Heart left ventricle (tissue), 16 donors: Measurements from ENCODE around the gene MEGF8. TPM values are rescaled to one million over a fixed set of nuclear protein-coding genes. Genes with fewer than 3 reads are reported as not detected.

Experiments
- ATAC-seq, 4 donors: fragments of 200-7000 bp; cut with Tn5 transposase; one replicate each; pipeline ENCODE4 v1.9.1; 2020 to 2022; ENCODE audit warnings: moderate library complexity in 4 of 4, mild to moderate bottlenecking in 3 of 4, moderate number of reproducible peaks in 1 of 4
- DNase-seq, 5 donors: peaks; one replicate each; pipeline ENCODE4 v3.0.0-alpha.2; 2020
- H3K27ac ChIP-seq, 12 donors: fragments of 200-600 bp; sonication (generic) in 4 of 12; one replicate each; pipeline versions ENCODE4 v1.5.0 to v1.8.0; 2016 to 2022; ENCODE audit warnings: mild to moderate bottlenecking in 2 of 12
- H3K27me3 ChIP-seq, 9 donors: fragments of 200-600 bp; sonication (generic) in 2 of 9; one replicate each; pipeline versions ENCODE4 v1.5.1 to v1.8.0; 2016 to 2022; ENCODE audit warnings: mild to moderate bottlenecking in 3 of 9
- H3K36me3 ChIP-seq, 9 donors: fragments of 200-600 bp; sonication (generic) in 2 of 9; one replicate each; pipeline versions ENCODE4 v1.5.0 to v1.8.0; 2018 to 2022; ENCODE audit warnings: mild to moderate bottlenecking in 2 of 9
- H3K4me1 ChIP-seq, 12 donors: fragments of 200-600 bp; sonication (generic) in 4 of 12; one replicate each; pipeline versions ENCODE4 v1.5.0 to v1.8.0; 2016 to 2022; ENCODE audit warnings: mild to moderate bottlenecking in 3 of 12
- H3K4me3 ChIP-seq, 12 donors: fragments of 200-600 bp; sonication (generic) in 4 of 12; one replicate each; pipeline versions ENCODE4 v1.5.0 to v1.8.0; 2017 to 2022; ENCODE audit warnings: mild to moderate bottlenecking in 9 of 12, moderate library complexity in 4 of 12
- H3K9me3 ChIP-seq, 12 donors: fragments of 200-600 bp; sonication (generic) in 4 of 12; one replicate each; pipeline versions ENCODE4 v1.5.0 to v1.8.0; 2016 to 2022; ENCODE audit warnings: mild to moderate bottlenecking in 1 of 12
- CTCF ChIP-seq, 12 donors: fragments of 200-600 bp; sonication (generic) in 4 of 12; IDR thresholded peaks; one replicate each; pipeline versions ENCODE4 v1.5.0 to v1.8.0; 2018 to 2022; ENCODE audit warnings: antibody characterized with exemption in 12 of 12, mild to moderate bottlenecking in 5 of 12
- POLR2A ChIP-seq, 2 donors: fragments of 450-650 bp; IDR thresholded peaks; one replicate each; pipeline ENCODE4 v1.6.1; 2017; ENCODE audit warnings: antibody characterized with exemption in 2 of 2, mild to moderate bottlenecking in 2 of 2, moderate library complexity in 2 of 2
- WGBS, 4 donors: extraction: QIAGEN DNeasy Blood & Tissue Kit in 2 of 4; methylation state at CpG; one replicate each; pipeline versions ENCODE4 v1.1.5 to v1.1.7; 2013 to 2018; 5-methylcytosine and 5-hydroxymethylcytosine counted together
- intact Hi-C, 10 donors: fragments of 100-400 bp; cut with DNase I; formaldehyde crosslinking; loops; one replicate each; pipeline versions ENCODE4 v1.11.1 to v1.14.2; 2022
- polyA plus RNA-seq, 2 donors: library from polyadenylated mRNA; stranded (reverse); fragments of 200-250 nt; gene quantifications; one replicate each; pipeline ENCODE4 v1.2.3, GENCODE V29; 2013
- total RNA-seq, 9 donors: library from RNA; depleted of rRNA in 2 of 9; stranded (reverse); fragments of >200 nt in 2 of 9; fragmentation: NEBNext Ultra II Directional in 3 of 9; extraction: Animal tissue kit (Norgen Biotek cat#: 25700) in 3 of 9; gene quantifications; one replicate each; pipeline versions ENCODE4 v1.1.0 to v1.2.4, GENCODE V29; 2016 to 2023
- donor health status: ischemic (EF 13 %, LVEDD 7.1; RV severe dilation, severe dysfunction).
- donor health status: healthy with polysubstance abuse.
- donor health status: DM: no; HTN: yes; CAD: no.
- donor health status: DM: no; HTN: no; CAD: no.
- donor health status: ischemic (EF 25% LVEDD 6.9; RV normal size, moderate dysfunction).
- donor health status: ischemic (EF 25% LVEDD 5.7; RV mildly dilated, moderate dysfunction).
- donor health status: healthy.
- donor health status: DM: yes; HTN: yes; CAD: no.
- donor health status: ischemic (EF 35%, LVEDD 5.7; RV mildly dilated, moderate dysfunction).
- donor health status: nonischemic (EF 11% LVEDD 7.7; RV severe dilation, severe dysfunction).
- donor health status: DM: yes; HTN: yes; CAD: no.
- donor health status: PGD.
- donor health status: ischemic (EF 29% LVEDD 5.4; RV normal size, mild dysfunction).
- donor health status: nonischemic (EF 23%, LVEDD 6.1; RV moderate dilation, normal function).

Gene MEGF8
- total and polyA plus RNA-seq, 11 donors, result 22.8 to 50.4 (median 32.8) TPM

- H3K27ac ChIP-seq, result peak within 1 kb of the TSS in 8 of 12 donors; percentile 8 to 71 (median 30)
- peaks cover 0 to 21% (median 10%) of the 10 kb centered on the region in 12 donors for H3K4me1 ChIP-seq
- WGBS, 4 donors, result 8 to 21% (median 9%) methylated on average over 6 to 21 of the region's 21 CpGs
- ATAC-seq (peak in 2 of 4 donors; percentile 10 to 23), DNase-seq (peak in 1 of 5 donors; percentile 69)
- H3K27me3 ChIP-seq, result no peaks in the 10 kb centered on the region
- H3K36me3 ChIP-seq, result no peaks in the 10 kb centered on the region
- no peaks in the 10 kb centered on the region for H3K9me3 ChIP-seq
- peak within 1 kb of the TSS; percentile 33 to 74 (median 58) for H3K4me3 ChIP-seq
- TF ChIP-seq POLR2A (IDR thresholded peaks at IDR 0.05), result no peak
- no peak for TF ChIP-seq CTCF (IDR thresholded peaks at IDR 0.05)
- intact Hi-C loops, result no loop called here
These were observed 23.7 kb upstream of the MEGF8 start, which contains the start of gene PRR19 for GRCh38 chr19:42301646-42302203. TSS of gene PRR19 (plus strand) at chr19:42302132. CDS start at chr19:42309585, 7,453 bp downstream.

DNA sequence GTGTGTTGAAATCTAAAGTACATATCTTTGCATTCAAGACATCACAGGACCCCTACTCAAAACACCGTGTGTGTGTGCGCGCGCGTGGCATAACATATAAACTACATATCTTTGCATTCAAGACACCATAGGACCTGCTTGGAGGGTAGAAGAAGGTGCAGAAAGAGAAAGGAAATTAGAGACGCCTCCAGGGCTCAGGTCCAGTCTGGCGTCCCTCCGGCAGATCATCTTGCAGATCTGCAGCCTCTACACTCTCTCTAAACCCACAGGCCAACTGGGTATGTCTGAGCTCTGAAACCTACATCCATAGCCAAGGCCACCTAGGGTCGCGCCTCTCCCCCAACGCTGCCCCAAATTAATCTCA is 22.4 kb upstream of the MEGF8 start:
- H3K27ac ChIP-seq, result no peak overlapping the region
- intact Hi-C loops, result no loop called here
- WGBS, 4 donors, result 73 to 78% (median 76%) methylated on average over 11 of the region's 11 CpGs

DNA sequence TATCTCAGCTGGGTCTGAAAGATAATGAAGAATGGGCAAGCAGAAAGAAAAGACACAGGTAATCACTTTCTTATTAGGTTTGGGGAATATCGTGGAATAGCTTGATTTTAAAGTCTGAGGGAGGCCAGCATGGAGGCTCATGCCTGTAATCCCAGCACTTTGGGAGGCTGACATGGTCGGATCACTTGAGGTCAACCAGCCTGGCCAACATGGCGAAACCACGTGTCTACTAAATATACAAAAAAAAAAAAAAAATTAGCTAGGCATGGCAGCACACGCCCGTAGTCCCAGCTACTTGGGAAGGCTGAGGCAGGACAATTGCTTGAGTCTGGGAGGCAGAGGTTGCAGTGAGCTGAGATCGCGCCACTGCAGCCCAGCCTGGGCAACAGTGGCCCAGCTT is 21.6 kb upstream of the MEGF8 start:
- DNase-seq (no peak), ATAC-seq (no peak)
- 87 to 95% (median 93%) methylated on average over 8 of the region's 8 CpGs for WGBS, 4 donors
- Histone ChIP-seq H3K4me3 (no peak overlapping the region), H3K4me1 (peaks cover 0 to 21% (median 10%) of the 10 kb centered on the region in 12 donors), H3K27ac (no peak overlapping the region), H3K27me3 (no peaks in the 10 kb centered on the region), H3K9me3 (no peaks in the 10 kb centered on the region), H3K36me3 (no peaks in the 10 kb centered on the region)
- intact Hi-C loops, result no loop called here
- no peak for TF ChIP-seq POLR2A (IDR thresholded peaks at IDR 0.05)
- TF ChIP-seq CTCF (IDR thresholded peaks at IDR 0.05), result no peak

More for the DNA sequence above, 22.4 kb upstream of the MEGF8 start:
- ATAC-seq, result no peak
- Histone ChIP-seq H3K4me1 (peaks cover 0 to 21% (median 10%) of the 10 kb centered on the region in 12 donors), H3K36me3 (no peaks in the 10 kb centered on the region), H3K4me3 (peak overlapping the region in 3 of 12 donors; percentile 5 to 57 (median 54)), H3K27me3 (no peaks in the 10 kb centered on the region), H3K9me3 (no peaks in the 10 kb centered on the region)
- DNase-seq, result no peak
- TF ChIP-seq CTCF (IDR thresholded peaks at IDR 0.05) (no peak), POLR2A (IDR thresholded peaks at IDR 0.05) (no peak)

DNA sequence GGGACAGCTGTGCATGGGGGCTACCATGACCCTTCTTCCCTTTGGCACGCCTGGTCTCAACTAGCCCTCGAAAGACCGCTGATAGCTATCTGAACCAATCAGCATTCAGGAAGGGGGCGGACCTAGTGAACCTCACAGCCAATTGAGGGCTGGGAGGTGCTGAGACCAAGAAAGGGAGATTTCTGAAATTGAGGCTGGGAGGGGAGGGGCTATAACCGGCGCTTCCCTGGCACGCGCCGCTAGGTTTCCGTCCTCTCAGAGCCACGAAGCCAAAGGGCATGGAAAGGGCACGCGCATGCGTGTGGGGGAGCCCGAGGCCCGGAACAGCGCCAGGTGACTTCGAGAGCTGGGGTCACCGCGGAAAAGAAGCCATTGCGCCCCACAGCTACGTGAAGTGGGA is 18.8 kb upstream of the MEGF8 start:
- H3K4me3 ChIP-seq, result no peak overlapping the region
- TF ChIP-seq CTCF (IDR thresholded peaks at IDR 0.05) (no peak), POLR2A (IDR thresholded peaks at IDR 0.05) (no peak)
- H3K9me3 ChIP-seq, result no peaks in the 10 kb centered on the region
- intact Hi-C loops, result no loop called here
- H3K27me3 ChIP-seq, result peaks cover 0 to 10% (median 0%) of the 10 kb centered on the region in 9 donors
- no peak overlapping the region for H3K27ac ChIP-seq
- no peaks in the 10 kb centered on the region for H3K36me3 ChIP-seq
- ATAC-seq (no peak), DNase-seq (no peak)
- WGBS, 4 donors, result 86 to 90% (median 89%) methylated on average over 22 of the region's 22 CpGs
- H3K4me1 ChIP-seq, result peaks cover 0 to 18% (median 8%) of the 10 kb centered on the region in 12 donors
